ENCODE measurements around the gene PLXNB2.
A peak's percentile ranks its signal among the peaks of the same experiment; 100 is the strongest.

The PLXNB2 gene

GRCh38 chr22:50255607-50256006 lies 51.8 kb downstream of the PLXNB2 start:
- no peaks in the 10 kb centered on the region for H3K36me3 Mint-ChIP-seq (ENCODE audit: low read depth)
- H3K9me3 Mint-ChIP-seq, result no peaks in the 10 kb centered on the region
- no peak overlapping the region for H3K4me3 Mint-ChIP-seq
- no peaks in the 10 kb centered on the region for H3K27me3 Mint-ChIP-seq
- no peaks in the 10 kb centered on the region for H3K4me1 Mint-ChIP-seq (ENCODE audit: low read depth)
- no peak overlapping the region for H3K27ac Mint-ChIP-seq

- Mint-ChIP-seq H3K4me3 (no peak overlapping the region), H3K9me3 (no peaks in the 10 kb centered on the region), H3K4me1 (ENCODE audit: low read depth) (peaks cover 3% of the 10 kb centered on the region), H3K36me3 (ENCODE audit: low read depth) (no peaks in the 10 kb centered on the region), H3K27me3 (no peaks in the 10 kb centered on the region), H3K27ac (no peak overlapping the region)
Observed at GRCh38 chr22:50255099-50255498, 52.3 kb downstream of the PLXNB2 start.

GRCh38 chr22:50253941-50254340 lies 53.5 kb downstream of the PLXNB2 start:
- Mint-ChIP-seq H3K4me3 (no peak overlapping the region), H3K27me3 (no peaks in the 10 kb centered on the region)

GRCh38 chr22:50253046-50253915 lies 54.2 kb downstream of the PLXNB2 start:
- Mint-ChIP-seq H3K4me1 (ENCODE audit: low read depth) (peaks cover 8% of the 10 kb centered on the region), H3K27ac (no peak overlapping the region), H3K36me3 (ENCODE audit: low read depth) (no peaks in the 10 kb centered on the region), H3K4me3 (no peak overlapping the region), H3K27me3 (no peaks in the 10 kb centered on the region), H3K9me3 (no peaks in the 10 kb centered on the region)

More at GRCh38 chr22:50253941-50254340, 53.5 kb downstream of the PLXNB2 start:
- Mint-ChIP-seq H3K27ac (no peak overlapping the region), H3K4me1 (ENCODE audit: low read depth) (peaks cover 8% of the 10 kb centered on the region), H3K36me3 (ENCODE audit: low read depth) (no peaks in the 10 kb centered on the region), H3K9me3 (no peaks in the 10 kb centered on the region)

- peak overlapping the region; percentile 26 for H3K4me3 Mint-ChIP-seq
- peaks cover 8% of the 10 kb centered on the region for H3K4me1 Mint-ChIP-seq (ENCODE audit: low read depth)
- H3K27ac Mint-ChIP-seq, result no peak overlapping the region
Observed at GRCh38 chr22:50252082-50253045, 55.1 kb downstream of the PLXNB2 start.

GRCh38 chr22:50251477-50252081 lies 55.9 kb downstream of the PLXNB2 start:
- Mint-ChIP-seq H3K4me1 (ENCODE audit: low read depth) (peaks cover 8% of the 10 kb centered on the region), H3K36me3 (ENCODE audit: low read depth) (no peaks in the 10 kb centered on the region), H3K4me3 (peak overlapping the region; percentile 26), H3K9me3 (no peaks in the 10 kb centered on the region), H3K27ac (no peak overlapping the region), H3K27me3 (no peaks in the 10 kb centered on the region)

More at GRCh38 chr22:50252082-50253045, 55.1 kb downstream of the PLXNB2 start:
- Mint-ChIP-seq H3K9me3 (no peaks in the 10 kb centered on the region), H3K36me3 (ENCODE audit: low read depth) (no peaks in the 10 kb centered on the region), H3K27me3 (no peaks in the 10 kb centered on the region)

GRCh38 chr22:50250555-50251476 lies 56.6 kb downstream of the PLXNB2 start, which contains the start of gene HDAC10:
Gene HDAC10 (minus strand): TSS chr22:50251265. CDS start chr22:50251032, 233 bp downstream.
- Mint-ChIP-seq H3K27ac (peak within 1 kb of the TSS; percentile 84), H3K36me3 (ENCODE audit: low read depth) (no peaks in the 10 kb centered on the region), H3K4me1 (ENCODE audit: low read depth) (peaks cover 11% of the 10 kb centered on the region), H3K4me3 (peak within 1 kb of the TSS; percentile 86), H3K9me3 (no peaks in the 10 kb centered on the region), H3K27me3 (no peaks in the 10 kb centered on the region)

GRCh38 chr22:50250249-50250554 lies 57.2 kb downstream of the PLXNB2 start:
- peak overlapping the region; percentile 61 for H3K27ac Mint-ChIP-seq
- peak overlapping the region; percentile 86 for H3K4me3 Mint-ChIP-seq
- H3K4me1 Mint-ChIP-seq (ENCODE audit: low read depth), result peaks cover 11% of the 10 kb centered on the region
- H3K27me3 Mint-ChIP-seq, result no peaks in the 10 kb centered on the region
- no peaks in the 10 kb centered on the region for H3K9me3 Mint-ChIP-seq
- no peaks in the 10 kb centered on the region for H3K36me3 Mint-ChIP-seq (ENCODE audit: low read depth)

GRCh38 chr22:50249341-50250248 lies 57.9 kb downstream of the PLXNB2 start:
- peak overlapping the region; percentile 86 for H3K4me3 Mint-ChIP-seq
- H3K27me3 Mint-ChIP-seq, result no peaks in the 10 kb centered on the region
- H3K27ac Mint-ChIP-seq, result peak overlapping the region; percentile 61
- no peaks in the 10 kb centered on the region for H3K9me3 Mint-ChIP-seq
- peaks cover 15% of the 10 kb centered on the region for H3K4me1 Mint-ChIP-seq (ENCODE audit: low read depth)
- H3K36me3 Mint-ChIP-seq (ENCODE audit: low read depth), result peaks cover 4% of the 10 kb centered on the region

- Mint-ChIP-seq H3K36me3 (ENCODE audit: low read depth) (peaks cover 4% of the 10 kb centered on the region), H3K27me3 (no peaks in the 10 kb centered on the region), H3K27ac (no peak overlapping the region), H3K4me1 (ENCODE audit: low read depth) (peaks cover 22% of the 10 kb centered on the region), H3K9me3 (no peaks in the 10 kb centered on the region), H3K4me3 (no peak overlapping the region)
Observed at GRCh38 chr22:50248196-50249081, 59.0 kb downstream of the PLXNB2 start.

GRCh38 chr22:50247748-50248147 lies 59.7 kb downstream of the PLXNB2 start:
- Mint-ChIP-seq H3K9me3 (no peaks in the 10 kb centered on the region), H3K4me1 (ENCODE audit: low read depth) (peaks cover 28% of the 10 kb centered on the region), H3K27ac (no peak overlapping the region), H3K27me3 (no peaks in the 10 kb centered on the region), H3K36me3 (ENCODE audit: low read depth) (peaks cover 4% of the 10 kb centered on the region), H3K4me3 (no peak overlapping the region)
